ENCODE results near the gene ADIRF. TPM values are rescaled to one million over a fixed set of nuclear protein-coding genes. Genes with fewer than 3 reads are reported as not detected.

ADIRF gene
- total and polyA plus RNA-seq, 9 of the 15 experiments (the other 6 are each of a cell fraction or from before 2014, with no cell fraction given): 0.08 TPM; not detected in 8

DNA sequence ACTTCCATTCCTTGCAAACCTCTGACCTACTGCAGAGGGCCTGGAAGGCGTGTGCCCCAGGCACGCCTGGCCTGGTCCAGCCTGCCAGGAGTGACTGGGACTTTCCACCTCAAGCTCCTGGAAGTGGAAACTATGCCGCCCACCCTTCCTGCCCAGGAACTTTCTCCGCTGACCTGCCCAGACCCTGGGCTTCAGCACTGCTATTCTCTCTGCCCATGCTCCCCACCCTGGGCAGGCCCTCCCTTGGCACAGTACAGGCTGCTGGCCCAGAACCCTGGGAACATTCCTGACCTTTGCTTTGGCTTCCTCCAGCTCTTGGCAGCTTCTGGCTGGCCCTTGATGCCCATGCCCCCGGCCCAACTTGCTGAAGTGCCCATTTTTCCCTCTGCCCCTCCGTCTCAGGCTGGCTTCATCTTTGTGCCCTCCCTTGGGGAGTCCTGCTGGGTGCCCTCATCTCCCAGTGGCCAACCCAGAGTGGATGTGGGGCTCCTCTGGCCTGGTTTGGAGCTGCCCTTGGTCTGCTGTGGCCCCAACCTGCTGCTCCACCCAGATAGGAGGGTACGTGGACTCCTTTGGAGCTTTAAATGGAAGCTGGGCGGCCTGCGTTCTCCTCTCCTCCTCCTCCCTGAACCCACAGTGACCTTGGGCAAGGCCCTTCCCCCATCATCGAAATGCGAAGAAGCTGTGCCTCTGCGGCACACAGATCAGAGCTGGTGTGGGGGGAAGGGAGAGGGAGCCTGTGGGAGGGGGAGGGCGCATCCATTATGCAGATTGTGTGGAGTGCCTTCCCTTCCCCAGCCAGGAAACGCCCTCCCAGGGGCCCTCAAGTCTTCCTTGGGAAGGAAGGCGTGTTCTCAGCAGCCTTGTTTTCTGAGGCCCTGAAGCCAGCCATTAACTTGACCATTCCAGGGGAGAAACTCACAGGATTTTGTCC is 14.3 kb upstream of the ADIRF start (continued):
- TF ChIP-seq MGA (IDR thresholded peaks at IDR 0.05) (0 out of 2 replicates have a peak, but pooled peaks have one; percentile 19), NFE2L1 (tag; IDR thresholded peaks at IDR 0.05; ENCODE audit: borderline replicate concordance, low read depth) (no peak), ZSCAN32 (CRISPR knock-in tag; IDR thresholded peaks at IDR 0.05) (no peak), TCF7L2 (IDR thresholded peaks at IDR 0.05; ENCODE audit: low read depth, low read length) (no peak), BHLHE40 (IDR thresholded peaks at IDR 0.05; ENCODE audit: low read length) (no peak)
- TF ChIP-seq, protein P1, sequence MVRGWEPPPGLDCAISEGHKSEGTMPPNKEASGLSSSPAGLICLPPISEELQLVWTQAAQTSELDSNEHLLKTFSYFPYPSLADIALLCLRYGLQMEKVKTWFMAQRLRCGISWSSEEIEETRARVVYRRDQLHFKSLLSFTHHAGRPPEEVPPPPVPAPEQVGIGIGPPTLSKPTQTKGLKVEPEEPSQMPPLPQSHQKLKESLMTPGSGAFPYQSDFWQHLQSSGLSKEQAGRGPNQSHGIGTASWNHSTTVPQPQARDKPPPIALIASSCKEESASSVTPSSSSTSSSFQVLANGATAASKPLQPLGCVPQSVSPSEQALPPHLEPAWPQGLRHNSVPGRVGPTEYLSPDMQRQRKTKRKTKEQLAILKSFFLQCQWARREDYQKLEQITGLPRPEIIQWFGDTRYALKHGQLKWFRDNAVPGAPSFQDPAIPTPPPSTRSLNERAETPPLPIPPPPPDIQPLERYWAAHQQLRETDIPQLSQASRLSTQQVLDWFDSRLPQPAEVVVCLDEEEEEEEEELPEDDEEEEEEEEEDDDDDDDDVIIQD (CRISPR knock-in tag; IDR thresholded peaks at IDR 0.05): no peak
- TF ChIP-seq, protein P2, sequence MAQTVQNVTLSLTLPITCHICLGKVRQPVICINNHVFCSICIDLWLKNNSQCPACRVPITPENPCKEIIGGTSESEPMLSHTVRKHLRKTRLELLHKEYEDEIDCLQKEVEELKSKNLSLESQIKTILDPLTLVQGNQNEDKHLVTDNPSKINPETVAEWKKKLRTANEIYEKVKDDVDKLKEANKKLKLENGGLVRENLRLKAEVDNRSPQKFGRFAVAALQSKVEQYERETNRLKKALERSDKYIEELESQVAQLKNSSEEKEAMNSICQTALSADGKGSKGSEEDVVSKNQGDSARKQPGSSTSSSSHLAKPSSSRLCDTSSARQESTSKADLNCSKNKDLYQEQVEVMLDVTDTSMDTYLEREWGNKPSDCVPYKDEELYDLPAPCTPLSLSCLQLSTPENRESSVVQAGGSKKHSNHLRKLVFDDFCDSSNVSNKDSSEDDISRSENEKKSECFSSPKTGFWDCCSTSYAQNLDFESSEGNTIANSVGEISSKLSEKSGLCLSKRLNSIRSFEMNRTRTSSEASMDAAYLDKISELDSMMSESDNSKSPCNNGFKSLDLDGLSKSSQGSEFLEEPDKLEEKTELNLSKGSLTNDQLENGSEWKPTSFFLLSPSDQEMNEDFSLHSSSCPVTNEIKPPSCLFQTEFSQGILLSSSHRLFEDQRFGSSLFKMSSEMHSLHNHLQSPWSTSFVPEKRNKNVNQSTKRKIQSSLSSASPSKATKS (CRISPR knock-in tag; IDR thresholded peaks at IDR 0.05): no peak

All from K562 (cell line).